Stomach smooth muscle (tissue), 2 donors: ENCODE results near the gene GUF1.

Experiments
- H3K27ac ChIP-seq: one replicate; pipeline ENCODE4 v1.7.0; 2013; ENCODE audit warnings: mild to moderate bottlenecking, low read length, inconsistent platforms
- H3K27me3 ChIP-seq, 2 donors: one replicate each; pipeline ENCODE4 v1.7.0; 2013; ENCODE audit warnings: low read length in 2 of 2; ENCODE audit not compliant: insufficient read depth in 2 of 2, control insufficient read depth in 1 of 2
- H3K36me3 ChIP-seq, 2 donors: one replicate each; pipeline ENCODE4 v1.7.0; 2013; ENCODE audit warnings: low read length in 2 of 2; ENCODE audit not compliant: control insufficient read depth in 2 of 2, insufficient read depth in 2 of 2
- H3K4me1 ChIP-seq: one replicate; pipeline ENCODE4 v1.7.0; 2013; ENCODE audit warnings: low read length; ENCODE audit not compliant: control insufficient read depth, insufficient read depth
- H3K4me3 ChIP-seq, 2 donors: one replicate each; pipeline ENCODE4 v1.7.0; 2013; ENCODE audit warnings: low read length in 2 of 2
- H3K9ac ChIP-seq, 2 donors: one replicate each; pipeline ENCODE4 v1.7.0; 2013; ENCODE audit warnings: low read length in 2 of 2, mild to moderate bottlenecking in 1 of 2
- H3K9me3 ChIP-seq, 2 donors: one replicate each; pipeline ENCODE4 v1.7.0; 2013; ENCODE audit warnings: low read length in 2 of 2; ENCODE audit not compliant: control insufficient read depth in 2 of 2
- donor health status: healthy.
- donor health status: Pancreatic carcinoma.

The GUF1 gene

GRCh38 chr4:44678094-44679041 lies at the start of gene GUF1:
Gene GUF1 (plus strand): TSS chr4:44678420. CDS start chr4:44678623, 203 bp downstream.
- Histone ChIP-seq H3K36me3 (peaks cover 2 to 5% of the 10 kb centered on the region in 2 donors), H3K27ac (peak within 1 kb of the TSS; percentile 84), H3K9ac (peak within 1 kb of the TSS; percentile 97 to 99), H3K9me3 (no peaks in the 10 kb centered on the region), H3K4me3 (peak within 1 kb of the TSS; percentile 96 to 99), H3K27me3 (no peaks in the 10 kb centered on the region), H3K4me1 (peaks cover 5% of the 10 kb centered on the region)

- H3K36me3 ChIP-seq, result no peaks in the 10 kb centered on the region
These were observed 48.8 kb upstream of the GUF1 start for GRCh38 chr4:44629280-44629866.

GRCh38 chr4:44632089-44632488 lies 46.1 kb upstream of the GUF1 start:
- Histone ChIP-seq H3K9me3 (no peaks in the 10 kb centered on the region), H3K36me3 (no peaks in the 10 kb centered on the region), H3K27me3 (no peaks in the 10 kb centered on the region), H3K9ac (no peak overlapping the region), H3K4me3 (no peak overlapping the region), H3K27ac (no peak overlapping the region), H3K4me1 (no peaks in the 10 kb centered on the region)

More at GRCh38 chr4:44629280-44629866, 48.8 kb upstream of the GUF1 start:
- H3K4me1 ChIP-seq, result no peaks in the 10 kb centered on the region
- H3K27ac ChIP-seq, result no peak overlapping the region
- H3K9me3 ChIP-seq, result no peaks in the 10 kb centered on the region
- no peaks in the 10 kb centered on the region for H3K27me3 ChIP-seq
- H3K9ac ChIP-seq, result no peak overlapping the region
- H3K4me3 ChIP-seq, result no peak overlapping the region

- H3K4me3 ChIP-seq, result no peak overlapping the region
- no peak overlapping the region for H3K9ac ChIP-seq
- H3K27ac ChIP-seq, result no peak overlapping the region
- no peaks in the 10 kb centered on the region for H3K9me3 ChIP-seq
- no peaks in the 10 kb centered on the region for H3K27me3 ChIP-seq
- no peaks in the 10 kb centered on the region for H3K4me1 ChIP-seq
- no peaks in the 10 kb centered on the region for H3K36me3 ChIP-seq
These were observed 45.5 kb upstream of the GUF1 start for GRCh38 chr4:44632733-44633132.

GRCh38 chr4:44638091-44638490 lies 40.1 kb upstream of the GUF1 start:
- Histone ChIP-seq H3K27ac (no peak overlapping the region), H3K36me3 (no peaks in the 10 kb centered on the region), H3K27me3 (no peaks in the 10 kb centered on the region), H3K9ac (no peak overlapping the region), H3K9me3 (no peaks in the 10 kb centered on the region), H3K4me1 (no peaks in the 10 kb centered on the region), H3K4me3 (no peak overlapping the region)

- Histone ChIP-seq H3K9ac (no peak overlapping the region), H3K9me3 (peaks cover 0 to 3% of the 10 kb centered on the region in 2 donors), H3K4me1 (no peaks in the 10 kb centered on the region), H3K27me3 (no peaks in the 10 kb centered on the region), H3K36me3 (no peaks in the 10 kb centered on the region), H3K4me3 (no peak overlapping the region), H3K27ac (no peak overlapping the region)
These were observed 32.1 kb upstream of the GUF1 start for GRCh38 chr4:44646151-44646550.

- no peaks in the 10 kb centered on the region for H3K9me3 ChIP-seq
- no peaks in the 10 kb centered on the region for H3K36me3 ChIP-seq
- H3K27ac ChIP-seq, result no peak within 1 kb of the TSS
- H3K4me3 ChIP-seq, result no peak within 1 kb of the TSS
- no peak within 1 kb of the TSS for H3K9ac ChIP-seq
- no peaks in the 10 kb centered on the region for H3K27me3 ChIP-seq
- H3K4me1 ChIP-seq, result no peaks in the 10 kb centered on the region
These were observed 26.8 kb upstream of the GUF1 start, which contains the start of gene YIPF7 for GRCh38 chr4:44651425-44651824. Gene YIPF7 (minus strand): TSS chr4:44651625. CDS start chr4:44650100, 1,525 bp downstream.

- H3K27ac ChIP-seq, result no peak overlapping the region
- H3K27me3 ChIP-seq, result no peaks in the 10 kb centered on the region
- no peaks in the 10 kb centered on the region for H3K36me3 ChIP-seq
- H3K9ac ChIP-seq, result no peak overlapping the region
- H3K4me3 ChIP-seq, result no peak overlapping the region
- no peaks in the 10 kb centered on the region for H3K9me3 ChIP-seq
- H3K4me1 ChIP-seq, result no peaks in the 10 kb centered on the region
These were observed 26.2 kb upstream of the GUF1 start for GRCh38 chr4:44652002-44652401.

GRCh38 chr4:44660396-44660795 lies 17.8 kb upstream of the GUF1 start:
- H3K4me1 ChIP-seq, result no peaks in the 10 kb centered on the region
- H3K27me3 ChIP-seq, result no peaks in the 10 kb centered on the region
- H3K4me3 ChIP-seq, result no peak overlapping the region
- no peaks in the 10 kb centered on the region for H3K36me3 ChIP-seq
- no peak overlapping the region for H3K9ac ChIP-seq
- no peak overlapping the region for H3K27ac ChIP-seq
- no peaks in the 10 kb centered on the region for H3K9me3 ChIP-seq

- no peaks in the 10 kb centered on the region for H3K4me1 ChIP-seq
- no peaks in the 10 kb centered on the region for H3K36me3 ChIP-seq
- H3K27me3 ChIP-seq, result no peaks in the 10 kb centered on the region
- no peaks in the 10 kb centered on the region for H3K9me3 ChIP-seq
- H3K4me3 ChIP-seq, result no peak overlapping the region
- H3K27ac ChIP-seq, result no peak overlapping the region
- H3K9ac ChIP-seq, result no peak overlapping the region
These were observed 16.1 kb upstream of the GUF1 start for GRCh38 chr4:44661940-44662622.
